AG09309 (cell line): ENCODE data around the gene IQSEC2.

Source experiments
- DNase-seq: peaks from one replicate; pipeline ENCODE4 v3.0.0-alpha.2; 2010; ENCODE audit warnings: low read depth
- H3K4me3 ChIP-seq: 2 replicates; pipeline ENCODE4 v1.5.1; 2011; ENCODE audit warnings: mild to moderate bottlenecking, low read depth, low read length, moderate library complexity; ENCODE audit not compliant: control insufficient read depth
- CTCF ChIP-seq: IDR thresholded peaks from 2 replicates; pipeline ENCODE4 v1.5.1; 2011; ENCODE audit warnings: mild to moderate bottlenecking, low read depth, low read length, inconsistent platforms; ENCODE audit not compliant: insufficient read depth, control insufficient read depth; ENCODE audit errors: missing control alignments

Gene IQSEC2

GRCh38 chrX:53283099-53283498 is 1.7 kb upstream of the IQSEC2 start:
- DNase-seq, result no peak
- no peak overlapping the region for H3K4me3 ChIP-seq
- no peak for TF ChIP-seq CTCF

DNA sequence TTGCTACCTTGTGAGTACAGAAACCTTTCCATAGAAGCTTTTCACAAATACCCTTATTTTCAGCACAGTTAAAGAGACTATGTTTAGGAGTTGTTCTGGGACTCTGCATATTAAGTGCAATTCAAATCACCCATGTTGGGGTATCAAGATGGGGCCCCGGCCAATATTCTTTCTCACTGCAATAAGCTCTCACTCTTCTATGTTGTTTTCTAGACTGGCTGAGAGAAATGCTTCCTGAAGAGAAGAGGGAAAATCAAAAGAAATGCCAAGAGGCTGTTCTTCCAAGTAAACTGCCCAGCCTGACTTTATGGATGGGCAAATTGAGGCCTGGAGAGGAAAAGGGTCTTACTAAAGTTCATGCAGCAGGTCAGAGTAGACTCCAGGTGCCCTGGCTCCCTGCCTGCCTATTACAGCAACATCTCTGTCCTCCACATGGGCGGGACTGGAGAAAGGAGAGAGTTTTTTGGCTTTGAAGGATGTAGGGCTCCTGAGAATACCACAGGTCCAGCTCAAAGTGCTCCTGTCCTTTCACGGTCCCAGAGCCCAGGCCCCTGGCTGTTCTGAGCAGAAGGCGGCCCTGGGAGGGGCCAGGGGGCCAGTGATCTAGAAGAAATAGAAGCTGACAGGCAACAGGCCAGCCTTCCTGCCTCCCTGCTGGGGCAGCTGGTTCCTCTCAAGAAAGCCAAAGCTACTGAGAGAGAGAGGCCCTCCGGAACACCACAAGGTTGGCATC is 745 bp upstream of the IQSEC2 start:
- H3K4me3 ChIP-seq, result no peak overlapping the region
- no peak for DNase-seq
- no peak for TF ChIP-seq CTCF

DNA sequence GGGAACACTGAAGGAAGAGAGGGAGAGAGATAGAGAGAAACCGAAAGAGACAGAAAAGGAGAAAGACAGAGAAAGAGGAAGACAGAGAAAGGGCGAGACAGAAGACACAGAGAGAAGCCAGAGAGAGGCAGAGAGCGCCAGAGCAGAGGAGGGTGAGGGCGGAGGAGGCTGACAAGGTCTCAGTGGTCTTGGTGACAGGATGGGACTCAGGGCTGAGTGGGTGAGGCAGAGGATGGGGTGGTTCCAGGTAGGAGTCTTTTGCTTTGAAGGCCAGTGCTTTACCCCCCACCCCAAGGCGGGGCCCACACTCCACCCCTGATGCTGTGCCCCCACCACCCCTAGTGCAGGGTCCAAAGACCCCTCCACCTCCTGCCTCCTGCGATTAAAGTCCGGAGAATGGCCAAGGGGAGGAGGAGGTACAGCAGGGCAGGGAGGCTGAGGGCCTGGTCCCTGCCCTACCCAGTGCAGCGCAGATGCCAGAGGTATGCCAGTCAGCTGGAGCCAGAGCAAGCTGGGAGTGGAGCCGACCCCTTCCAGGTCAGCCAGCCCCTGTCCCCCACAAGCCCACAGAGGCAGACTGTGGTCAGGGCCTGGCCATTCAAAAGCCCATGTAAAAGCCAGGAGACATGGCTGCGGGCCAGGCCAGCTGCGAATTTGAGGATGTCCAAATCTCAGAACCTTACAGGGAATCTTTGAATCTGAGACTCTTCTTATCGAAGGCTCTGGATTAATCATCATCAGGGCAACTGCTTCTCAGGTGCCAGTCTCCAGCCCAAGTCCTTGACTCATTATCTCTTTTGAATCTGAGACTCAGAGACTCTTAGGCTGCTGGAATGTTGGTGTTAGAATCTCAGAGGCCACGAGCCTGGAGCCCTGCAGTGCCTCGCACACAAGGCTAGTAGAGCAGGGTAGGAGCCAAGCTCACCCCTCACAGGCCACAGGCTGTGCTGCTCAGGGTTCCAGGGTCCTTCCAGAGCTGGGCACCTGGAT is 758 bp downstream of the IQSEC2 start:
- no peak for TF ChIP-seq CTCF
- no peak for DNase-seq
- H3K4me3 ChIP-seq, result peak overlapping the region; percentile 56

DNA sequence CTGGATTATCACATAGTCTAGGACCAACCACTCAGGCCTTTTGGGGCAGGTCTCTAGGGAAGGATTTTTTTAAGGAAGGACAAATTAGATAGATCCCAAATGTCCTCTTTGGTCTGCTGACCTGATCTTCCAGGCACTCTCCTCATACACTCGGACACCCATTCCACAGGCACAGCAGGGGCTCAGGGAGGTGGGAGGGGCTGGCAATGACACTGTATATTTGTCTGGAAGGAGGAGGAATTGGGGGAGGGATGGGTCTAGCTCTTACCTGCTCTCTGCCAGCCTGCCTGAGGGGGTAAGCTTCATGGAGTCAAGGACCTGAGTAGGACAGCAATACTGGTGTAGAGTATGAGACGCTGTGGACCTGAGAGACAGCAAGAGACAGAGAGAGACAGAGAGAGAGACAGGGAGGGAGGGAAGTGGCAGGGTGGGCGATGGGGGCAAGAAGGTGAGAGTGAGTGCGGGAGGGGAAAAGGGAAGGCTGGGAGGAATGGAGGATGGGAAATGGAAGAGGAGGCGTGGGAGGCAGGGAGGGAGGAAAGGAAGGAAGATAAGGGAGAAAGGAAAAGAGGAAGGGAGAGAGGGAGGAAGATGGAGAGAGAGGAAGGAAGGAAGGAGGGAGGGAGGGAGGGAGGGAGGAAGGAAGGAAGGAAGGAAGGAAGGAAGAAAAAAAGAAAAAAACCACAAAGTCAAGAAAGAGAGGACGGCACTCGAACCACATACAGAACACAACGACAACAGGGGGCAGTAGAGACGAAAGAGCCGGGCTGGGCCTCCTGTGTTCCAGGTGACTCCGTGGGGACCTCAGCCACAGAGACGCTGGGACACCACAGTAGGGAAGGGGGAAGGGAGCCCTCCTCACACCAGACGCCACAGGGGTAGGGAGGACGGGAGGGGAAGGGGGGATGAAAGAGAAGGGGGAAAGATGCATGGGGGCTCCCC is 1.8 kb downstream of the IQSEC2 start:
- no peak for DNase-seq
- peak overlapping the region; percentile 56 for H3K4me3 ChIP-seq
- TF ChIP-seq CTCF, result peak; percentile 6

GRCh38 chrX:53272808-53273337 is 8.5 kb downstream of the IQSEC2 start:
- no peak for TF ChIP-seq CTCF
- H3K4me3 ChIP-seq, result no peak overlapping the region
- DNase-seq, result no peak
